CD4-positive, alpha-beta T cell treated with Interleukin-1 beta for 1 hour (primary cell): ENCODE data around the gene NME4.

Source experiments
- DNase-seq, 2 donors: peaks; one replicate each; pipeline ENCODE4 v3.0.0-alpha.2; 2020 to 2022

Gene NME4

GRCh38 chr16:440627-441026 is 43.6 kb downstream of the NME4 start:
- no peak for DNase-seq

- no peak for DNase-seq
These were observed 44.4 kb downstream of the NME4 start for GRCh38 chr16:441447-441846.

- DNase-seq, result no peak
These were observed 46.0 kb downstream of the NME4 start for GRCh38 chr16:442976-443375.

GRCh38 chr16:444027-444426 is 47.0 kb downstream of the NME4 start:
- DNase-seq, result no peak

GRCh38 chr16:445566-445965 is 48.6 kb downstream of the NME4 start:
- no peak for DNase-seq
